Cardiac muscle cell (in vitro differentiated cells and primary cell): ENCODE results near the gene PRADC1. TPM values are rescaled to one million over a fixed set of nuclear protein-coding genes. Genes with fewer than 3 reads are reported as not detected.

Source experiments
- DNase-seq, 2 donors: peaks; one replicate each; pipeline versions ENCODE4 v3.0.0 to v3.0.0-alpha.2; 2010 to 2017; ENCODE audit warnings: low read depth in 1 of 2, low spot score in 1 of 2
- H3K27ac ChIP-seq: fragments of 200-600 bp; sonication (generic); 2 replicates; pipeline ENCODE4 v1.5.1; 2016
- H3K27me3 ChIP-seq: fragments of 200-600 bp; sonication (generic); 2 replicates; pipeline ENCODE4 v1.6.0; 2016; ENCODE audit warnings: control low read depth
- H3K36me3 ChIP-seq: fragments of 200-600 bp; sonication (generic); 2 replicates; pipeline ENCODE4 v1.5.1; 2016; ENCODE audit warnings: control low read depth
- H3K4me1 ChIP-seq: fragments of 200-600 bp; sonication (generic); 2 replicates; pipeline ENCODE4 v1.8.1; 2017; ENCODE audit warnings: low read depth, mild to moderate bottlenecking, mixed run types
- H3K4me3 ChIP-seq: fragments of 200-600 bp; sonication (generic); 2 replicates; pipeline ENCODE4 v1.5.1; 2016; ENCODE audit warnings: mild to moderate bottlenecking
- H3K9me3 ChIP-seq: fragments of 200-600 bp; sonication (generic); 2 replicates; pipeline ENCODE4 v1.5.1; 2017; ENCODE audit warnings: low read depth, mild to moderate bottlenecking, control low read depth
- polyA plus RNA-seq: library from polyadenylated mRNA; unstranded; fragments of >200 nt; fragmentation: Nextera tagmentation; extraction: Ambion mirVana; gene quantifications from 2 replicates; pipeline ENCODE4 v1.2.1, GENCODE V29; 2016
- total RNA-seq: library from RNA; depleted of rRNA; stranded (reverse); fragments of >200 nt; gene quantifications from 2 replicates; pipeline ENCODE4 v1.2.3, GENCODE V29; 2016
- TF ChIP-seq, protein P1 (sequence below): IDR thresholded peaks from 2 replicates; pipeline ENCODE4 v1.5.1; 2012; ENCODE audit warnings: low read depth, mild to moderate bottlenecking, low read length

The PRADC1 gene
- total and polyA plus RNA-seq, 2 experiments from 2014 or later = 42.6 to 99.8 TPM

DNA sequence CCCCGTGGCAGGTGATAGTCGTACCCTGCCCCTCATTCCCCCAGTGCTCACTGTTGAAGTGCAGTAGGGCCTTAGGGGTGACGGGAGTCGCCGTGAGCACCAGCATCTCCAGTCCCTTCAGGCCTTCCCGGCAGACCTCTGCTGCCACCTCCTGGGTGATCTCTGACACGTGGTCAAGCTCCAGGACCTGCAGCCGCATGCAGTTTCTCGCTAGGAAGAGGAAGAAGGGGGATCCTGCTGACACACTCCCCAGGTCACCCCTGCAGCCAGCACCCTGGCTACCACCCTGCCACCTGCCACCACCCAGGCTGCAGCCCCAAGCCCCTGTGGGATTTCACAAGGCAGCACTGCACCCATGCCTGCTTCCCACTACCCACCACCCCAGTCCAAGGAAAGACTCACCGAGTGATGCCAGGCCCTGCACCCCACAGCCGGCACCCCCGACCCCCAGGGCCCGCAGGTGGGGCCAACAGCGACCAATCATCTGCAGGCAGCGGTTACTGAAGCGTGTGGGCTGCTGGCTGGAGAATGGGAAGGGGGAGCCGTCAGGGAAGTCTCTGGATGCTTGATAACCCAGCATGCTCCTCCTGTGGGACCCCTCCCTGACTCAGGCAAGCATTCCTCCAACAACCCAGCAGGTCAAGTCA is 27.4 kb upstream of the PRADC1 start:
- Histone ChIP-seq H3K9me3 (no peaks in the 10 kb centered on the region), H3K27me3 (no peaks in the 10 kb centered on the region), H3K4me1 (no peaks in the 10 kb centered on the region), H3K36me3 (no peaks in the 10 kb centered on the region), H3K27ac (no peak overlapping the region), H3K4me3 (no peak overlapping the region)
- TF ChIP-seq, protein P1, sequence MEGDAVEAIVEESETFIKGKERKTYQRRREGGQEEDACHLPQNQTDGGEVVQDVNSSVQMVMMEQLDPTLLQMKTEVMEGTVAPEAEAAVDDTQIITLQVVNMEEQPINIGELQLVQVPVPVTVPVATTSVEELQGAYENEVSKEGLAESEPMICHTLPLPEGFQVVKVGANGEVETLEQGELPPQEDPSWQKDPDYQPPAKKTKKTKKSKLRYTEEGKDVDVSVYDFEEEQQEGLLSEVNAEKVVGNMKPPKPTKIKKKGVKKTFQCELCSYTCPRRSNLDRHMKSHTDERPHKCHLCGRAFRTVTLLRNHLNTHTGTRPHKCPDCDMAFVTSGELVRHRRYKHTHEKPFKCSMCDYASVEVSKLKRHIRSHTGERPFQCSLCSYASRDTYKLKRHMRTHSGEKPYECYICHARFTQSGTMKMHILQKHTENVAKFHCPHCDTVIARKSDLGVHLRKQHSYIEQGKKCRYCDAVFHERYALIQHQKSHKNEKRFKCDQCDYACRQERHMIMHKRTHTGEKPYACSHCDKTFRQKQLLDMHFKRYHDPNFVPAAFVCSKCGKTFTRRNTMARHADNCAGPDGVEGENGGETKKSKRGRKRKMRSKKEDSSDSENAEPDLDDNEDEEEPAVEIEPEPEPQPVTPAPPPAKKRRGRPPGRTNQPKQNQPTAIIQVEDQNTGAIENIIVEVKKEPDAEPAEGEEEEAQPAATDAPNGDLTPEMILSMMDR = peak; percentile 56
- DNase-seq = peak; percentile 68 to 75

DNA sequence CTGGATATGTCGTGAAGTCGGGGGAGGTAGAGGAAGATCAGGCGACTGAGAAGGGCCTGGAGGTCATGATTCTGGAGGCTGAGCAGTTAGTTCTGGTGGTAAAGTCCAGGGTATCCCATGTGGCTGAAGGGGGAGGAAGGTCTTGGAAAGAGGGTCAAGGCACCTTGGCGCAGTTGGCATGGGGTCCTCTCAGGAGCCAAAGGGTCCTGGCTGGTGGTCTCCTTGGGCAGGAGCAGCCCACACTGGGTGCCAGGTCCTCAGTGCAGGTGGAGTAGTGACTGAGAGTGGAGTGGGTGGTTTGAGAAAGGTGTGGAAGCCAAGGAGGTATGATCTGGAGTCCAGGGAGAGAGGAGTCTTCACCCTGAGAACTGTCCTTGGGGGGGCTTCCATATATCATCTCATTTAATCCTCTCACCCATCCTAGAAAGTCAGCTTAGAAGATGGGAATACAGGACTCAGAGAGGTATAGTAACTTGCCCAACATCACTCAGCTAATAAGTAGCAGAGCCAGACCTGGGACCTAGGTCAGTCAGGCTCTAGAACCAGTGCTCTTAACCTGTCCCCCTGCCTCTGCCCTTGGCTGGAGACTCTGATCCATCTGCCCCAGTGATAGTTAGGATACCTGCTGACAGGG is 26.8 kb upstream of the PRADC1 start:
- H3K27me3 ChIP-seq = no peaks in the 10 kb centered on the region
- H3K4me3 ChIP-seq = no peak overlapping the region
- H3K9me3 ChIP-seq = no peaks in the 10 kb centered on the region
- no peak overlapping the region for H3K27ac ChIP-seq
- TF ChIP-seq, protein P1 = no peak
- H3K36me3 ChIP-seq = no peaks in the 10 kb centered on the region
- DNase-seq = no peak
- no peaks in the 10 kb centered on the region for H3K4me1 ChIP-seq

- TF ChIP-seq, protein P1 = no peak
- DNase-seq = no peak
- H3K27me3 ChIP-seq = no peaks in the 10 kb centered on the region
- H3K4me1 ChIP-seq = no peaks in the 10 kb centered on the region
- peaks cover 3% of the 10 kb centered on the region for H3K36me3 ChIP-seq
- no peak overlapping the region for H3K4me3 ChIP-seq
- no peaks in the 10 kb centered on the region for H3K9me3 ChIP-seq
- H3K27ac ChIP-seq = no peak overlapping the region
Measured at GRCh38 chr2:73259276-73259675, 26.2 kb upstream of the PRADC1 start.

- no peak for DNase-seq
- H3K4me1 ChIP-seq = no peaks in the 10 kb centered on the region
- H3K36me3 ChIP-seq = peaks cover 4% of the 10 kb centered on the region
- no peak overlapping the region for H3K4me3 ChIP-seq
- no peak overlapping the region for H3K27ac ChIP-seq
- no peaks in the 10 kb centered on the region for H3K27me3 ChIP-seq
- TF ChIP-seq, protein P1 = no peak
- no peaks in the 10 kb centered on the region for H3K9me3 ChIP-seq
Measured at GRCh38 chr2:73258913-73259215, 25.8 kb upstream of the PRADC1 start.

GRCh38 chr2:73258186-73258912 is 25.3 kb upstream of the PRADC1 start:
- H3K9me3 ChIP-seq = no peaks in the 10 kb centered on the region
- no peaks in the 10 kb centered on the region for H3K4me1 ChIP-seq
- H3K4me3 ChIP-seq = no peak overlapping the region
- H3K36me3 ChIP-seq = peaks cover 9% of the 10 kb centered on the region
- no peak overlapping the region for H3K27ac ChIP-seq
- DNase-seq = no peak
- TF ChIP-seq, protein P1 = no peak
- no peaks in the 10 kb centered on the region for H3K27me3 ChIP-seq
